Testis (tissue), 3 donors: ENCODE measurements around the gene CPNE1. TPM values are rescaled to one million over a fixed set of nuclear protein-coding genes. Genes with fewer than 3 reads are reported as not detected.
"Not testable (repeated sequence)": the region's sequence is repeated elsewhere in the genome, so short reads cannot be mapped to it uniquely, and the experiment has no call there.

Experiments
- DNase-seq: peaks from one replicate; pipeline ENCODE4 v3.0.0-alpha.2; 2019
- H3K27ac ChIP-seq, 2 donors: fragments of 200-600 bp; sonication (generic); one replicate each; pipeline ENCODE4 v1.5.1; 2019
- H3K27me3 ChIP-seq: fragments of 200-600 bp; sonication (generic); one replicate; pipeline ENCODE4 v1.5.1; 2019
- H3K36me3 ChIP-seq: fragments of 200-600 bp; sonication (generic); one replicate; pipeline ENCODE4 v1.5.1; 2017; ENCODE audit warnings: low read depth; ENCODE audit errors: missing control alignments
- H3K4me1 ChIP-seq: fragments of 200-600 bp; sonication (generic); one replicate; pipeline ENCODE4 v1.5.1; 2019
- H3K4me3 ChIP-seq, 2 donors: fragments of 200-600 bp; sonication (generic); one replicate each; pipeline ENCODE4 v1.5.1; 2017 to 2019
- H3K9me3 ChIP-seq: fragments of 200-600 bp; sonication (generic); one replicate; pipeline ENCODE4 v1.5.1; 2017
- POLR2A ChIP-seq: fragments of 450-650 bp; IDR thresholded peaks from one replicate; pipeline ENCODE4 v1.6.1; 2017; ENCODE audit warnings: antibody characterized with exemption, mild to moderate bottlenecking, moderate library complexity
- WGBS, 2 donors: methylation state at CpG; one replicate each; pipeline ENCODE4 v1.1.5; 2018; 5-methylcytosine and 5-hydroxymethylcytosine counted together
- intact Hi-C: fragments of 100-400 bp; cut with DNase I; formaldehyde crosslinking; loops from one replicate; pipeline ENCODE4 v1.15.1; 2023; ENCODE audit warnings: low total_unique reads
- polyA plus RNA-seq: library from polyadenylated mRNA; stranded (reverse); fragments of 350-450 nt; fragmentation: Illumina TruSeq; extraction: RNeasy Lipid Tissue Mini Kit (QIAGEN cat#74804); gene quantifications from one replicate; pipeline ENCODE4 v1.2.3, GENCODE V29; 2014; ENCODE audit warnings: low read depth, low replicate concordance; ENCODE audit not compliant: insufficient read depth
- total RNA-seq, 2 donors: library from RNA; depleted of rRNA; stranded (reverse); fragments of >200 nt; gene quantifications; one replicate each; pipeline ENCODE4 v1.2.3, GENCODE V29; 2016
- TF ChIP-seq, protein P1 (sequence below), 3 experiments: fragments of 450-650 bp in 2 of 3; fragments of 200-600 bp in 1 of 3; sonication (generic) in 1 of 3; IDR thresholded peaks; one replicate each; pipeline ENCODE4 v1.5.1; 2016 to 2019; ENCODE audit warnings: antibody characterized with exemption in 3 of 3, mild to moderate bottlenecking in 2 of 3, moderate library complexity in 1 of 3

CPNE1 gene
- total and polyA plus RNA-seq, 3 donors from 2014 or later = 60.6 to 105 (median 103) TPM

DNA sequence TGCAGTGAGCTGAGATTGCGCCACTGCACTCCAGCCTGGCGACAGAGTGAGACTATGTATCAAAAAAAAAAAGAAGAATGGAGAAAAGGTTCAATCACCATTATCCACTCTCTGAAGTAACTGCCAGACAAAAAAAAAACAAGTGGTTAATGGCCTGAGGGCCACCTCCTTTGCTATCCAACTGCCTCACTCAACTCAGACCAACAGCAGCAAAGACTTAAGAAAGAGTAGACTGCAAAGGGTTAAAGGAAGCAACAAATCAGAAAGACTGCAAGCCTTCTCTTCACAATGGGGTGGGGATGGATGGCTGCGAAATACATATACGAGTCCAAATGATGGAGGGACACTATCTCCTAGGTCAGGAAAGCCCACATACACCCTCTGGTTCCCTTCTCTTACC lies 31.3 kb upstream of the CPNE1 start:
- no peak overlapping the region for H3K27ac ChIP-seq

DNA sequence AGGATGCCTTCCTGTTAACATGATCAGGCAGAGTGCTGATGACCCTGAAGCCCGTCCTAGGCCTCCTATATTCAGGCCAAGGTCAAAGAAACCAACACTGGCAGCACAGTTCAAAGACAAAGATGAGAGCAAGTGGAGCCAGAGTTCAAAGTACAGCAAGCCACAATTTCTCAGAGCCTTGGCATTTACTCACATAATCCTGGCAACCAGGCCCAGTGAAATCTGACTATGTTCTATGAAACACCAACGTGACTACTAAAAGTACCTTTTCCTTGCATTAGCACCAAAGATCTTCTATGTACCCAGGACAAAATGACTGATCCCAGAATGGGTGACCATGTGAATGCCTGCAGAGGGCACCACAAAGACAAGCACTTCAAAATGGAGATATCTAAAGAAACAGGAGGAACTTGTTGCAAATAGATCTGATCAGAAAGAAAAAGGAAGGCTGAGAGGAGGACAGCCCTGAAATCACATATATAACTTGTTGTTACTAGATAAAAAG lies 30.6 kb upstream of the CPNE1 start:
- TF ChIP-seq, protein P1, sequence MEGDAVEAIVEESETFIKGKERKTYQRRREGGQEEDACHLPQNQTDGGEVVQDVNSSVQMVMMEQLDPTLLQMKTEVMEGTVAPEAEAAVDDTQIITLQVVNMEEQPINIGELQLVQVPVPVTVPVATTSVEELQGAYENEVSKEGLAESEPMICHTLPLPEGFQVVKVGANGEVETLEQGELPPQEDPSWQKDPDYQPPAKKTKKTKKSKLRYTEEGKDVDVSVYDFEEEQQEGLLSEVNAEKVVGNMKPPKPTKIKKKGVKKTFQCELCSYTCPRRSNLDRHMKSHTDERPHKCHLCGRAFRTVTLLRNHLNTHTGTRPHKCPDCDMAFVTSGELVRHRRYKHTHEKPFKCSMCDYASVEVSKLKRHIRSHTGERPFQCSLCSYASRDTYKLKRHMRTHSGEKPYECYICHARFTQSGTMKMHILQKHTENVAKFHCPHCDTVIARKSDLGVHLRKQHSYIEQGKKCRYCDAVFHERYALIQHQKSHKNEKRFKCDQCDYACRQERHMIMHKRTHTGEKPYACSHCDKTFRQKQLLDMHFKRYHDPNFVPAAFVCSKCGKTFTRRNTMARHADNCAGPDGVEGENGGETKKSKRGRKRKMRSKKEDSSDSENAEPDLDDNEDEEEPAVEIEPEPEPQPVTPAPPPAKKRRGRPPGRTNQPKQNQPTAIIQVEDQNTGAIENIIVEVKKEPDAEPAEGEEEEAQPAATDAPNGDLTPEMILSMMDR (IDR thresholded peaks at IDR 0.05) = no peak
- no peak for TF ChIP-seq POLR2A
- DNase-seq = no peak
- intact Hi-C loops = no loop called here
- H3K27ac ChIP-seq = no peak overlapping the region
- H3K4me1 ChIP-seq = peaks cover 16% of the 10 kb centered on the region
- WGBS, 2 donors = 64 to 77% methylated on average over 2 of the region's 2 CpGs
- no peak overlapping the region for H3K4me3 ChIP-seq
- H3K36me3 ChIP-seq = no peaks in the 10 kb centered on the region
- H3K9me3 ChIP-seq = no peaks in the 10 kb centered on the region
- no peaks in the 10 kb centered on the region for H3K27me3 ChIP-seq

More for the DNA sequence above, 31.3 kb upstream of the CPNE1 start:
- Histone ChIP-seq H3K4me1 (peaks cover 19% of the 10 kb centered on the region), H3K4me3 (no peak overlapping the region), H3K27me3 (no peaks in the 10 kb centered on the region), H3K36me3 (no peaks in the 10 kb centered on the region), H3K9me3 (no peaks in the 10 kb centered on the region)
- intact Hi-C loops = no loop called here
- TF ChIP-seq, protein P1 (IDR thresholded peaks at IDR 0.05) = no peak
- no peak for TF ChIP-seq POLR2A
- DNase-seq = no peak
- 63 to 71% methylated on average over 4 of the region's 4 CpGs for WGBS, 2 donors

DNA sequence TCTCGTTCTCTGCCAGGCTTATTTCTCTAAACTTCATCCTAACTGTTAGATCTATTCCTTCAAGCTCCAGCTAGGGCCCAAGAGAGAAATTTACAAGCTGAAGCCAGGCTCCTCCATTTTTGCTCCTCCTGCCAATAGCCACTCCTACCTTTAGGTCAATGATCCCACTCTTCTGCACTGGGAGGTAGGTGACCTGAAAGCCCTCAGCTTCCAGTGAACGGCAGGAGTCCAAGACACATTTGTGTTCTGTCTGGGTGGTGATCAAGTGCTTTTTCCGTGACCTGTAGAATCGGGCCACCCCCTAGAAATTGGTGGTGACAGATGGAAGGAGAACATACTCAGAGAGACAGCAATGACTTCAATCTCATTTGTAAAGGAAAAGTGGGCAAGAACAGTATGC lies 25.6 kb upstream of the CPNE1 start:
- no peaks in the 10 kb centered on the region for H3K9me3 ChIP-seq
- intact Hi-C loops = no loop called here
- no peaks in the 10 kb centered on the region for H3K4me1 ChIP-seq
- no peaks in the 10 kb centered on the region for H3K36me3 ChIP-seq
- DNase-seq = no peak
- WGBS, 2 donors = 89% methylated on average over 4 of the region's 4 CpGs
- H3K27me3 ChIP-seq = no peaks in the 10 kb centered on the region
- H3K27ac ChIP-seq = no peak overlapping the region
- TF ChIP-seq, protein P1 (IDR thresholded peaks at IDR 0.05) = no peak
- TF ChIP-seq POLR2A = no peak
- no peak overlapping the region for H3K4me3 ChIP-seq

DNA sequence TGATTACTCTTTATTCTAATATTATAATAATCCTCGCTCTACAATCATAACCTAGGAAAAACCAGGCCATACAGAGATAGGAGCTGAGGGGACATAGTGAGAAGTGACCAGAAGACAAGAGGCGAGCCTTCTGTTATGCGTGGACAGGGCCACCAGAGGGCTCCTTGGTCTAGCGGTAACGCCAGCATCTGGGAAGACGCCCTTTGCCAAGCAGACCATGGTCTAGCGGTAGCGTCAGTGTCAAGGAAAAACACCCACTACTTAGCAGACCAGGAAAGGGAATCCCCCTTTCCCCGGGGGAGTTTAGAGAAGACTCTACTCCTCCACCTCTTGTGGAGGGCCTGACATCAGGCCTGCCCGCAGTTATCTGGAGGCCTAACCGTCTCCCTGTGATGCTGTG lies 22.2 kb upstream of the CPNE1 start:
- H3K4me1 ChIP-seq, intact Hi-C loops, H3K4me3 ChIP-seq, H3K27ac ChIP-seq, H3K36me3 ChIP-seq, H3K27me3 ChIP-seq, H3K9me3 ChIP-seq: not testable (repeated sequence)
- WGBS, 2 donors = 78 to 92% methylated on average over 11 of the region's 11 CpGs
- TF ChIP-seq, protein P1 (IDR thresholded peaks at IDR 0.05) = peak in 1 of 3 experiments; percentile 10
- peak; percentile 57 for DNase-seq

DNA sequence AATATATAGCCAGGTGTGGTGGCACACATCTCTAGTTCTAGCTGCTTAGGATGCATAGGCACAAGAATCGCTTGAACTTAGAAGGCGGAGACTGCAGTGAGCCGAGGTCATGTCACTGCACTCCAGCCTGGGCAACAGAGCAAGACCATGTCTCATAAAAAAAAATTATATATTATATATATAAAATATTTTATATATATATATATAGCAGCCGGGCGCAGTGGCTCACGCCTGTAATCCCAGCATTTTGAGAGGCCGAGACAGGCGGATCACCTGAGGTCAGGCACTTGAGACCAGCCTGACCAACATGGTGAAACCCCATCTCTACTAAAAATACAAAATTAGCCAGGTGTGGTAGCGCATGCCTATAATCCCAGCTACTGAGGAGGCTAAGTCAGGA lies 20.7 kb upstream of the CPNE1 start:
- H3K4me3 ChIP-seq, H3K27ac ChIP-seq, H3K4me1 ChIP-seq, intact Hi-C loops, H3K27me3 ChIP-seq, DNase-seq, H3K36me3 ChIP-seq, H3K9me3 ChIP-seq: not testable (repeated sequence)
- WGBS, 2 donors = 96 to 97% methylated on average over 9 of the region's 9 CpGs
